CD4-positive, CD25-positive, alpha-beta regulatory T cell (primary cell): Measurements from ENCODE around the gene KRTAP2-2. TPM values are rescaled to one million over a fixed set of nuclear protein-coding genes. Genes with fewer than 3 reads are reported as not detected.

ENCODE experiments used
- polyA plus RNA-seq, 4 donors: library from polyadenylated mRNA; unstranded; fragments of 300-500 nt; fragmentation: Illumina TruSeq; gene quantifications; one replicate each; pipeline ENCODE4 v1.2.3, GENCODE V29; 2021
- total RNA-seq: library from RNA; stranded (reverse); gene quantifications from one replicate; pipeline ENCODE4 v1.2.3, GENCODE V29; 2022

KRTAP2-2 gene
- total and polyA plus RNA-seq, 5 donors from 2014 or later: not detected

Other genes with a start within 250 kb of the KRTAP2-2 start
Only the 30 nearest of the 37 such genes appear.
- gene KRT20, start 170.0 kb downstream of the KRTAP2-2 start, total RNA-seq: not detected
- not detected for gene KRT20, start 170.0 kb downstream of the KRTAP2-2 start, polyA plus RNA-seq
- not detected for gene KRT23, start 117.6 kb downstream of the KRTAP2-2 start, total RNA-seq
- not detected for gene KRT23, start 117.6 kb downstream of the KRTAP2-2 start, polyA plus RNA-seq
- not detected for gene KRT39, start 88.3 kb downstream of the KRTAP2-2 start, total RNA-seq
- gene KRT39, start 88.3 kb downstream of the KRTAP2-2 start, polyA plus RNA-seq: not detected
- not detected for gene KRT40, start 70.9 kb downstream of the KRTAP2-2 start, total RNA-seq
- not detected for gene KRT40, start 70.9 kb downstream of the KRTAP2-2 start, polyA plus RNA-seq
- gene KRTAP3-3, start 61.1 kb downstream of the KRTAP2-2 start, total RNA-seq: not detected
- gene KRTAP3-3, start 61.1 kb downstream of the KRTAP2-2 start, polyA plus RNA-seq: not detected
- gene KRTAP3-2, start 55.3 kb downstream of the KRTAP2-2 start, total RNA-seq: not detected
- not detected for gene KRTAP3-2, start 55.3 kb downstream of the KRTAP2-2 start, polyA plus RNA-seq
- not detected for gene KRTAP3-1, start 46.1 kb downstream of the KRTAP2-2 start, total RNA-seq
- not detected for gene KRTAP3-1, start 46.1 kb downstream of the KRTAP2-2 start, polyA plus RNA-seq
- not detected for gene KRTAP1-5, start 28.0 kb downstream of the KRTAP2-2 start, total RNA-seq
- not detected for gene KRTAP1-5, start 28.0 kb downstream of the KRTAP2-2 start, polyA plus RNA-seq
- gene KRTAP1-4, start 25.0 kb downstream of the KRTAP2-2 start, total RNA-seq: not detected
- not detected for gene KRTAP1-4, start 25.0 kb downstream of the KRTAP2-2 start, polyA plus RNA-seq
- not detected for gene KRTAP1-3, start 20.4 kb downstream of the KRTAP2-2 start, total RNA-seq
- gene KRTAP1-3, start 20.4 kb downstream of the KRTAP2-2 start, polyA plus RNA-seq: not detected
- gene KRTAP1-1, start 13.8 kb downstream of the KRTAP2-2 start, total RNA-seq: not detected
- not detected for gene KRTAP1-1, start 13.8 kb downstream of the KRTAP2-2 start, polyA plus RNA-seq
- gene KRTAP2-1, start 7.9 kb downstream of the KRTAP2-2 start, total RNA-seq: not detected
- not detected for gene KRTAP2-1, start 7.9 kb downstream of the KRTAP2-2 start, polyA plus RNA-seq
- not detected for gene KRTAP2-3, start 4.9 kb upstream of the KRTAP2-2 start, total RNA-seq
- gene KRTAP2-3, start 4.9 kb upstream of the KRTAP2-2 start, polyA plus RNA-seq: not detected
- not detected for gene KRTAP2-4, start 10.6 kb upstream of the KRTAP2-2 start, total RNA-seq
- gene KRTAP2-4, start 10.6 kb upstream of the KRTAP2-2 start, polyA plus RNA-seq: not detected
- not detected for gene KRTAP4-7, start 28.9 kb upstream of the KRTAP2-2 start, total RNA-seq
- gene KRTAP4-7, start 28.9 kb upstream of the KRTAP2-2 start, polyA plus RNA-seq: not detected
- not detected for gene KRTAP4-8, start 42.9 kb upstream of the KRTAP2-2 start, total RNA-seq
- not detected for gene KRTAP4-8, start 42.9 kb upstream of the KRTAP2-2 start, polyA plus RNA-seq
- not detected for gene KRTAP4-16, start 47.0 kb upstream of the KRTAP2-2 start, total RNA-seq
- gene KRTAP4-16, start 47.0 kb upstream of the KRTAP2-2 start, polyA plus RNA-seq: not detected
- not detected for gene KRTAP4-9, start 50.2 kb upstream of the KRTAP2-2 start, total RNA-seq
- not detected for gene KRTAP4-9, start 50.2 kb upstream of the KRTAP2-2 start, polyA plus RNA-seq
- gene KRTAP4-11, start 63.1 kb upstream of the KRTAP2-2 start, total RNA-seq: not detected
- gene KRTAP4-11, start 63.1 kb upstream of the KRTAP2-2 start, polyA plus RNA-seq: not detected
- not detected for gene KRTAP4-12, start 69.0 kb upstream of the KRTAP2-2 start, total RNA-seq
- gene KRTAP4-12, start 69.0 kb upstream of the KRTAP2-2 start, polyA plus RNA-seq: not detected
- not detected for gene KRTAP4-6, start 85.3 kb upstream of the KRTAP2-2 start, total RNA-seq
- gene KRTAP4-6, start 85.3 kb upstream of the KRTAP2-2 start, polyA plus RNA-seq: not detected
- gene KRTAP4-5, start 94.6 kb upstream of the KRTAP2-2 start, total RNA-seq: not detected
- gene KRTAP4-5, start 94.6 kb upstream of the KRTAP2-2 start, polyA plus RNA-seq: not detected
- not detected for gene KRTAP4-4, start 105.5 kb upstream of the KRTAP2-2 start, total RNA-seq
- not detected for gene KRTAP4-4, start 105.5 kb upstream of the KRTAP2-2 start, polyA plus RNA-seq
- gene KRTAP4-3, start 113.0 kb upstream of the KRTAP2-2 start, total RNA-seq: not detected
- gene KRTAP4-3, start 113.0 kb upstream of the KRTAP2-2 start, polyA plus RNA-seq: not detected
- not detected for gene KRTAP4-2, start 123.0 kb upstream of the KRTAP2-2 start, total RNA-seq
- gene KRTAP4-2, start 123.0 kb upstream of the KRTAP2-2 start, polyA plus RNA-seq: not detected
- gene KRTAP4-1, start 129.7 kb upstream of the KRTAP2-2 start, total RNA-seq: not detected
- not detected for gene KRTAP4-1, start 129.7 kb upstream of the KRTAP2-2 start, polyA plus RNA-seq
- gene KRTAP9-1, start 134.7 kb upstream of the KRTAP2-2 start, total RNA-seq: not detected
- not detected for gene KRTAP9-1, start 134.7 kb upstream of the KRTAP2-2 start, polyA plus RNA-seq
- not detected for gene KRTAP9-2, start 171.4 kb upstream of the KRTAP2-2 start, total RNA-seq
- not detected for gene KRTAP9-2, start 171.4 kb upstream of the KRTAP2-2 start, polyA plus RNA-seq
- not detected for gene KRTAP9-3, start 177.2 kb upstream of the KRTAP2-2 start, total RNA-seq
- gene KRTAP9-3, start 177.2 kb upstream of the KRTAP2-2 start, polyA plus RNA-seq: not detected
- not detected for gene KRTAP9-8, start 182.8 kb upstream of the KRTAP2-2 start, total RNA-seq
- gene KRTAP9-8, start 182.8 kb upstream of the KRTAP2-2 start, polyA plus RNA-seq: not detected